Activated CD8-positive, alpha-beta memory T cell treated with anti-CD3 and anti-CD28 coated beads for 4 hours (primary cell): ENCODE data around the gene C11orf21.

Experiments used
- DNase-seq, 2 donors: peaks; one replicate each; pipeline ENCODE4 v3.0.0-alpha.2; 2020; ENCODE audit warnings: low read depth in 2 of 2

Gene C11orf21

GRCh38 chr11:2308713-2309112 is 7.0 kb upstream of the C11orf21 start:
- DNase-seq = no peak

GRCh38 chr11:2307501-2308331 is 6.0 kb upstream of the C11orf21 start:
- DNase-seq = no peak

- no peak for DNase-seq
Measured at GRCh38 chr11:2306877-2307500, 5.3 kb upstream of the C11orf21 start.

DNA sequence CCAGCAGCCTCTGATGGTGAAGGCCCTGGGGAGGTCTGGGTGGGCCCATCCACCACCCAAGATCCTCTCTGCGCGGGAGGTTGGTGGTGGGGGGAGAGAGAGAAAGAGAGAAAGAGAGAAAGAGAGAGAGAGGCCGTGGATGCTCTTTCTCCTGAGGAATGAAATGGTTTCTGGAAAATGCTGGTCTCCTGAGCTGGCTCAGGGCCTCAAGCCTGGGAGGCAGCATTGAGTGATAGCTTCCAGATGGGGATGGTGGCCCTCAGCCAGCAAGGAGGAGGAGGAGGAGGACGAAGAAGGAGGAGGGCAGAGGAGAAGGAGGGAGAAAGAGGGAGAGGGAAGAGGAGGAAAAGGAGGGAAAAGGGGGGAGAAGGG is 4.7 kb upstream of the C11orf21 start:
- no peak for DNase-seq

DNA sequence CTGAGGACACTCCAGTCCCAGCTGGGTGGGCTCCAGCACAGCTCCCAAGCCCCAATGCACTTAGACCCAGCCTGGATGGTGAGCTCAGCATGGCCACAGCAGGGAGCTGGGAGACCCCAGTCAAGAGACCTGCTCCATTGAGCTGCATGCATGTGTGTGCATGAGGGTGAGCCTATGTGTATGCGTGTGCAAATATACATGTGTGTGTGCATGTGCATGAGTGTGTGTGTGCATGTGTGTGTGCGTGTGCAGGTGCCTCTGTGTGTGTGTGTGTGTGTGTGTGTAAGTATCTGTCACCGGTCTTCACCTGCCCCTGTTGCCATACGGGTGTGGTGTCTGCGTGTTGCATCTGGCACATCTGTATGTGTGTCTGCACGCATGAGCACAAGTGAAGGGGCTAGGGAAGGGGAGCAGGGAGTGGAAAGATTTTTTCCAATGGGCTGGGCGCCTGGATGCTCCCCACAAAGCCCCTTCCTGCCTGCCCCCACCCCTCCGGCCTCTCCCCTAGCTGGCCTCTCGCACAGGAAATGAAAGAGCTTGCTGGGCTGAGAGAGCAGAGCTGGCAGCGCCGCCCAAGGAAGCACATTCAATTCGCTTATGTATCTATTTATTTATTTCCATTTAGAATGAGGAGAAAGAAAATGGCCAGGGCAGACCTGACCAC is 4.2 kb upstream of the C11orf21 start:
- no peak for DNase-seq

- DNase-seq = peak; percentile 65 to 75
Measured at GRCh38 chr11:2305140-2305778, 3.5 kb upstream of the C11orf21 start.

DNA sequence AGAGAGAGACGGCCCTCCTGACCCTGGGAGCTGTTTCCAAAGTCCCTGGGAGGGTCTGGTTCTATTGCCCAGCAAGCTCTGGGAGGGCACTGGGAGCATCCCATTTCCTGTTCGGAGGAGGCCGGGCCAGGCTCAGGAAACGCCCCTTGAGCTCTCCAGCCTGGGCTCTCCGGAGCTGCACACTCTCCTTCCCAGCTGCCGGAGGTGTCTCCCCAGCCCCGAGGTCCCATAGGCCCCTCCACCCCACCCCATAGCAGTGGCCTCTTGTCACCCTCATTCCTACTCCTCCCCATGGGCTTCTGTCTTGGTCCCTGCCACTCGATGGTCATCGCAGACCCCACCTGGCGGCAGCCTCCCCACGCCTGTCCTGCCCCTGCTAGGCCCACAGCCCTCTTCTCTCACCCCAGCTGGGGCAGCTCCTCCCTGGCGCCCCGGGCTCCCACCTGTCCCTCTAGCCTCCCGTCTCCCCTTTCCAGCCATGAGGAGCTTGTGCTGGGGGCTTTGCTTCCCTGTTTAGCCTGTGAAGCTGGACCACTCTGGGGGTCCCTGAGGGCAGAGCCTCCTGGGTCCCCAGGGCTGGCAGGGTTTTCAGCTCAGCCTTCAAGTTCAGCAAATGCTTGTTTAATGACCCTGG is 2.9 kb upstream of the C11orf21 start:
- no peak for DNase-seq

DNA sequence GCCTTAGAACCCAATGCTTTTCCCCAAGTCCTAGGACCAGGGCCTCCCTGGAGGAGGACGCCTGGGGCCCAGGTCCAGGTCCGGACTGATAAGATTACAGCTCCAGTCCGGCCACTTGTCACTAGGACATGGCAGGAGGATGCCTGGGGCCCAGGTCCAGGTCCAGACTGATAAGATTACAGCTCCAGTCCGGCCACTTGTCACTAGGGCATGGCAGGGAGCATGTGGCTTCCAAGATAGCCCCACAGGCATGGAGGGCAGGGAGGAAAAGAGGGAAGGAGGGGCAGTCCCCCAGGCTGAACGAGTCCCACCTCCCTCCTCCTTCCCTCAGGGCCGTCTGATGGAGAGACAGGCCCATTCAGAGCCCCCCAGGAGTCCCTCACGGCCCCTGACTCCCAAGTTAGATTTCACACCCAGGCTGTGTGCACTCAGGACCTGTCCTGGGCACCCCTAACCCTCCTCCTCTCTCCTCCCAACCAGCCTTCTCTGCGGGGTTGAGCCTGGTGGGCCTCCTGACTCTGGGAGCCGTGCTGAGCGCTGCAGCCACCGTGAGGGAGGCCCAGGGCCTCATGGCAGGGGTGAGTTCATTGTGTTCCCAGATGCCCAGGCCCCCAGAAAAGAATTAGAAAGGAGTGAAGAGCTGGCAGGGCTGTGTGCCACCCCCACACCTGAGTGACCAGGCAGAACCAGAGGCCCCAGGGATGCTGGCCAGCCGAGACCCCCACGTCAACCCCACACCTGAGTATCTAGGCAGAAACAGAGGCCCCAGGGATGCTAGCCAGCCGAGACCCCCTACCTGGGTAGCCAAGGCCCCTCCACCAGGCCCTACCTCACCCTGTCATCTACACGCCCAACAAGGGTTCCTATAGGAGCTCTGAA is 2.1 kb upstream of the C11orf21 start:
- no peak for DNase-seq

DNA sequence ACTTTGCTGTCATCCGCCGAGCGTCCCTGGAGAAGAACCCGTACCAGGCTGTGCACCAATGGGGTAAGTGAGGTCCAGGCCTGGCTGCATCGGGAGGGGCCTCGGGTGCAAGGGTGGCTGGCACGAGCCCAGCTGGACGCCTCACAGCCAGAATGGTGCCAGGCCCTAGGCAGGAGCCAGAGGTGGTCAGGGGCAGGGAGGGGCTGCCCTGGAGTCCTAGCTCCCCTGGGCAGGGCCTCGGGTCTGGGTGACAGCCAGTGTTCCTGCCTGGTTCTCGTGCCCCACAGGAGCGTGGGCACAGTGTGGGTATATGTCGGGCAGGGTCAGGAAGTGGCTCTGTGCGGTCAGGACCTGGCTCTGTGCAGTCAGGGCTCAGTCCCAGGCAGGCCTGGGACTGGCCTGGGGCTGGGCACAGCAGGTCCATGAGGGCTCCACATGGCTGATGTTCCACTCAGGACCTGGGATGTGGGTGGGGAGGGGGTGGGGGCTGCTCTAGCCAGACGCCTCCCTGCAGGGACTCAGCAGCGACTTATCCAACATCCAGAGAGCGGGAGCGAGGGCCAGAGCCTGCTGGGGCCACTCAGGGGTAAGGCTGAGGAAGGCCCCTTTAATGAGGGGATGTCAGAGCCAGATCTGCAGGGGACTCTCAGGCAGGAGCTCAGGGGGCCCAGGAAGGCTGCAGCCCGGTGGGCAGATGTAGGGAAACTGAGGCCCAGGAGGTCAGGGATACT is 1.3 kb upstream of the C11orf21 start:
- DNase-seq = no peak

DNA sequence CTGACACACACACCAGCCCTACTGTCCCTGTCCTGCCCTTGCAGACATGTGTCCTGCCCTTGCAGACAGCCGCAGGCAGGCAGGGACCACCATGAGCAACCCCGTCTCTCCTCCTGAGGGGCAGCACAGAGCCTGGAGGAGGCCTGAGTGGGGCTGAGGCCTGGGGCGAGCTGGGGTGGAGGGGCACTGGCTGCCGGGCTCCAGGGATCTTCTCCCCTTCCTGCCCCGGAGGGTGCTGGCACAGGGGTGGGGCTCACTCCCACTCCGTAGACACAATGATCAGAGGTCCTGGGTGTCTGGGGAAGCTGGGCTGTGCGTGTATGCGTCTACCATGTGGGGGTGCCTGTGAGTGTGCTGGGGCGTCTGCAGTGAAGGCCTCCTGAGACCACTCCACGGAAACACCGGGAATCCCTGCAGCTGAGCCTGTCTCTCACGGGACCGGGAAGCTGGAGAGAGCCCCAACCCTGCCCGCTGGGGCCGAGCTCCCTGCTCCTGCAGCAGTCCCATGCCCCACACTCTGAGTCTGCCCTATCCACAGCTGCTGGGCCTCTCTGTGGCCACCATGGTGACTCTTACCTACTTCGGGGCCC is 683 bp upstream of the C11orf21 start:
- no peak for DNase-seq

- DNase-seq = no peak
Measured at GRCh38 chr11:2300936-2301630, 635 bp downstream of the C11orf21 start.

DNA sequence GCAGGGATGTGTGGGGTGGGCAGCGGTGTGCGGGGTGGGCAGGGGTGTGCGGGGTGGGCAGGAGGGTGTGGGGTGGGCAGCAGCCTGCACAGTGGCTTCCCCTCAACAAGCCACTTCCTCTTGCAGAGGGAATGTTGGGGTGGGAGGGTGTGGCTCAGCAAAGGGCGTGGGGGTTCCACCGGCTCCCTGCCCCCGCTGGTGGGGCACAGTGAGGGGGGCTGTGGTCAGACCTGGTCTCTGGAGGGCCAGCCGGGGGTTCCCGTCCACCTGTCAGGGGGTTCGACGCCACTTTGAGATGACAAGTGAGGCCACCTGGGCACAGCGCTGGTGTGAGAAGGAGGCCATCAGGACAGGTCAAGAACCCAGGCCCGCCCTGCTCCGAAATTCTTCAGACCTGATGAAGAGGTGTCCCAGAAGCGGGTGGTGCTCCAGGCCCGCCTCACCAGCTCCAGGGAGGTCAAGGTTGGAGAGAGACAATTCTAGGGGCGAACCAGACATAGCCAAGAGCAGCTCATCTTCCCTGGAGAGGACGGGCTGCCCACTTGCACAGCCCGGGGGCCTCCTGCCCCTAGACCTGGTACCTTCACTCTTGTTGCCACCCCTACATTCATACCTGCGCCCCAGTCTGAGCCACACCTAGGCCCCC is 1.3 kb downstream of the C11orf21 start:
- no peak for DNase-seq

DNA sequence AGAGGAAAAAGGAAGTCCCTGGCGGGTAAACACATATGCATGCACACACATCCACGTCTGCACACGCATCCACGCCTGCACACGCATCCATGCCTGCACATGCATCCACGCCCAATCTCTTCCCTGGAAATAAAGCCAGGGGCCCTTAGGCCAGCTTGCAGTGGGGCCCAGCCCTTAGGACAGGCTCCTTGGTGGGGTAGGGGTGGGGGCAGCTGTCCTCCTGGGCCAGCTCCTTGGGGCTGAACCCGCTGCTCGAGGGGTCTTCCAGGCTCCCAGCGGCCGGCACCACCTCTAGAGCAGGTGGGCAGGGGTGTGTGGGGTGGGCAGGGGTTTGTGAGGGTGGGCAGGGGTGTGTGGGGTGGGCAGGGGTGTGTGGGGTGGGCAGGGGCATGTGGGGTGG is 1.9 kb downstream of the C11orf21 start:
- DNase-seq = no peak

DNA sequence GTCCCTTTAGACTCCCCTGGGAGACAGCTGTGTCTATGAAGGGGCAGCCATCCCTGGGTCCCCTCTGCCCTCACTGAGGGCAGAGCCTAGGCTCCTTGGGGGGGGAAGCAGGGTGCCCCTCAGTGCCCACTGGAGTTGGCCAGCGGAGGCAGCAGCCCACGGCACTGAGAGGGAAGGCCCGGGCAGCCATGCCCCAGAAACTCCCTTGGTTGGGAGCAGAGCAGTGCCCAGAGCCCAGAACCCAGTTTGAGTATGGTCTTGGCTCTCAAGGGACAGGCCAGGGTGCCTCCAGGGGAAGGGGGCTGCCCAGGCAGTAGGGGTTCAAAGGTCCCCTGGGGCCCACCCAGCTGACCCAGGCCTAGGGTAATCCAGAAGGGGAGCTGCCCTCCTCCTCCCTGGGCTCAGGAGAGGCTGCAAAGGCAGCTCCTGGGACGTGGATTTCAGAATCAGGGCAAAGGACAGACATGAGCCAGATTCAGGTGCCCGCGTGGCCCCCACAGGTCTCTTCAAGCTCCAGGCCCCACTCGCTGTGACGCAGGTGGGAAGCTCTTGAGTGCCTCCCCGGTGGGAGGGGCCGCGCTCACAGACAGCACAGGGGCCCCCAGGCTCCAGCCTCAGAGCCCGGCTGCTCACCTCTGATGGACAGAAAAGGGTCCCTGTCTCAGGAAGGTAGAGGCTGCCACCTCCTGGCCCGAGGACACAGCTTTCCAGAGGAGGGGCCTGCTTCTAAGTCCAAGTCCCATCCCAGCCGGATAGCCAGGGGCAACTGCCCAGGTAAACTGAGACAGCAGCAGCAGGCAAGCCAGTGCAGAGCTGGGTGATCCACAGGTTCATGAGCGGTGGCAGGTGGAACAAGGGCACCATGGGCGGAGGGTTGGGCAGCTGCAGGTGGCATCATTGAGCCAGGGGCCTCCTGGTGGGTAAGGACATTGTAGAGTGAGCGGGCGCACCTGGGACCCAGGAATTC is 2.6 kb downstream of the C11orf21 start:
- DNase-seq = no peak

GRCh38 chr11:2298131-2298794 is 3.5 kb downstream of the C11orf21 start:
- DNase-seq = no peak

GRCh38 chr11:2297623-2298030 is 4.1 kb downstream of the C11orf21 start:
- no peak for DNase-seq
